Sigmoid colon (tissue), 4 donors: ENCODE measurements around the gene KRTAP22-2.

ENCODE experiments used
- POLR2A ChIP-seq, 2 donors: fragments of 450-650 bp; IDR thresholded peaks; one replicate each; pipeline ENCODE4 v1.6.1; 2016; ENCODE audit warnings: antibody characterized with exemption in 2 of 2, mild to moderate bottlenecking in 2 of 2, moderate library complexity in 2 of 2
- POLR2AphosphoS5 ChIP-seq, 4 donors: sonication (generic); formaldehyde crosslinking; IDR thresholded peaks; one replicate each; pipeline ENCODE4 v1.6.1; 2017; ENCODE audit warnings: antibody characterized with exemption in 4 of 4

DNA sequence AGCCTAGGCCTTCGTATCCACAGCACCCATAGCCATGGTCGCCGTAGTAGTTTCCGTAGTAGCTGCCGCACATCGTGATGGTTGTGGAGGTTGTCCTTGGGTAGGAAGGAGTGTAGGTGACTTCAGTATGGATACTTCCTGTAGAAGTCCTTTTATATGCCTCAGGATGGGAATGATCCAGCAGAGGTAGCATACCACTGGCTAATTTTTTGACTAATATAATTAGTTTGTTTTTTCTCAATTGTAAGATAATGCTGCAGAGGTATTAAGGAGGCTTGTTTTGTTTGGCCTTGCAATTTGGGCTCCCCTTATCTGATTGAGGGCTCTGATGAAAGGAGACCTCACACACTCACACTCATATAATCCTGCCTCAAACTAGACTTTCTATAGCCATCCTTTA, 8.6 kb upstream of the KRTAP22-2 start, which contains the start of gene KRTAP6-2:
- TF ChIP-seq POLR2AphosphoS5 (IDR thresholded peaks at IDR 0.05) (no peak), POLR2A (IDR thresholded peaks at IDR 0.05) (no peak)
